ENCODE results near the gene SSBP2.
A peak's percentile ranks its signal among the peaks of the same experiment; 100 is the strongest.

Gene SSBP2

DNA sequence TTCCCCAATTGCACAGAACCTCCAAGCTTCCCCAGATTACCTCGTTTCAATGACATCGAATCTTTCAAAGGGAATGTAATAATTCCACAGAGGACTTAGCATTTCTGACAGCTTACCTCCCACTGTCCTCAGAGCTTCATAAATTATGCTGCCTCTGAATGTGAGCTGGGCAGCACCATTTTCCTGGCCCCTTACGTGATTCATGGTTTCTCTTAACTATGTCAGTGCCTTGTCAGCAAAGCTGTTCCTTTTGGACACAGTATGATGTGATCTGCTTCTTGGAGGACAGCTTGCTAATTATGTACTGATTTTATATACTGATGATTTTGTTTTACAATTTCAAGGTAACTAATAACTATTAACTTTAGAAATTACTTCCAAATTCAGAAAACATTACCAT, 27.7 kb upstream of the SSBP2 start:
- Mint-ChIP-seq H3K4me1 (peaks cover 10% of the 10 kb centered on the region), H3K9me3 (no peaks in the 10 kb centered on the region), H3K4me3 (peak overlapping the region; percentile 78), H3K27me3 (peaks cover 1% of the 10 kb centered on the region), H3K27ac (peak overlapping the region; percentile 91), H3K36me3 (no peaks in the 10 kb centered on the region)
- ATAC-seq (ENCODE audit: low read depth) = no peak
- no peak for DNase-seq (ENCODE audit: low spot score in 2 of 2)

DNA sequence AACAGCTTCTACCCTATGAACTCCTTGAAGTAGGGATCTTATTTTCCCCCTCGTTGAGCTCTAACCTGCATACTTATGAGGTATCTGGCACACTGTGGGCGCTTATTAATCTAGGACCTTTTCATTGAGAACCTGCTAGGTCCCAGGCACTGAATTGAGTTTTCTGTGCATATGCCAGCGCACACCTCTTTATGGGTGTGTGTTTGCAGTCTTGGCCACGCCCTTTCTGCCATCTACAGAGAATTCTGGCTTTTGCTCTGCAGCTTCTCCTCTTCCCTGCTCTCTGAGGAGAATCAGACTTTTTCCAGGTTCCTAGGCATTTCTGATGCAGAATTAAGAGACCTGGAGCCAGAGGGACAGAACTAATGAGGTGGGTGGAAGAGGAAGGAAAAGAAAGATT, 25.4 kb upstream of the SSBP2 start:
- Mint-ChIP-seq H3K4me3 (no peak overlapping the region), H3K36me3 (no peaks in the 10 kb centered on the region), H3K4me1 (peaks cover 10% of the 10 kb centered on the region), H3K9me3 (no peaks in the 10 kb centered on the region), H3K27ac (no peak overlapping the region), H3K27me3 (peaks cover 1% of the 10 kb centered on the region)
- DNase-seq (ENCODE audit: low spot score in 2 of 2) (no peak), ATAC-seq (ENCODE audit: low read depth) (no peak)

DNA sequence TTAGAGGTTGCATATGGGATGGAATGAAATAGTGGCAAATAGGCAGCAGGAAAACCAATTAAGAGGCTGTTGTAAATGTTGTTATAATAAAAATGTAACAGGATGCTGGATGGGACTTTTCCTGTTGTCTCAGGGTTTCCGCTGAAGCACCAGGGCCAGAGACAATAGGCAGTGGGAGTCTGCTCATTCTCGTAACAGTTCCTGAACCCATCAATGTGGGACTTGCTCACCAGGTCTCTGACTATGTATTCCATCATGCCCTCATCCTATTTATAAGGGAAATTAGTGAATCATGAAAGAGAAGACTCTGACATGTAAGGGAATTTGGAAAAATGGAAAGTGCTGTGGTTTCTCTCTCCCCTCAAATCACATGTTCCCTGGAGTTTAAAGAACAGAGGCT, 23.5 kb upstream of the SSBP2 start:
- DNase-seq (ENCODE audit: low spot score in 2 of 2) = no peak
- Mint-ChIP-seq H3K9me3 (no peaks in the 10 kb centered on the region), H3K36me3 (no peaks in the 10 kb centered on the region), H3K27ac (no peak overlapping the region), H3K4me3 (no peak overlapping the region), H3K4me1 (peaks cover 6% of the 10 kb centered on the region), H3K27me3 (peaks cover 4% of the 10 kb centered on the region)
- ATAC-seq (ENCODE audit: low read depth) = no peak

DNA sequence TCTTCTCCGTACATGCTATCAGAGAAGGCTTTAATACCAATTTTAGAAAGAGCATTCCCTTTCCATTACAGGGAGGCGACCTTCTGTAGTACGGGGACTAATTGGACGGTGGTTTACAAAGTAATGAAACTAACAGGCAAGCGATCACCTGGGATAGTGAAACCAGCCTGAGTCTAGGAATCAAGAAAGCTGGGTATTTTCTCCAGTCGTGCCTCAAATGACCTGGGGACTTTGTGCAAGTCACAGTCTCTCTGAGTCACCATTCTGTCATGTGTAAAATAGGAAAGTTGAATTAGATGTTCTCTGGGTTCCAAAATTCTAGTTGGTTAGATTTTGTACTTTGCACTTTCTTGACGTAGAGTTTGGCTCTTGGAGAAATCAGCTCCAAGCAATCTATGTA, 22.7 kb upstream of the SSBP2 start:
- no peak overlapping the region for H3K4me3 Mint-ChIP-seq
- DNase-seq (ENCODE audit: low spot score in 2 of 2) (no peak), ATAC-seq (ENCODE audit: low read depth) (no peak)
- H3K36me3 Mint-ChIP-seq = no peaks in the 10 kb centered on the region
- H3K4me1 Mint-ChIP-seq = peaks cover 4% of the 10 kb centered on the region
- H3K9me3 Mint-ChIP-seq = no peaks in the 10 kb centered on the region
- H3K27me3 Mint-ChIP-seq = peaks cover 4% of the 10 kb centered on the region
- no peak overlapping the region for H3K27ac Mint-ChIP-seq

DNA sequence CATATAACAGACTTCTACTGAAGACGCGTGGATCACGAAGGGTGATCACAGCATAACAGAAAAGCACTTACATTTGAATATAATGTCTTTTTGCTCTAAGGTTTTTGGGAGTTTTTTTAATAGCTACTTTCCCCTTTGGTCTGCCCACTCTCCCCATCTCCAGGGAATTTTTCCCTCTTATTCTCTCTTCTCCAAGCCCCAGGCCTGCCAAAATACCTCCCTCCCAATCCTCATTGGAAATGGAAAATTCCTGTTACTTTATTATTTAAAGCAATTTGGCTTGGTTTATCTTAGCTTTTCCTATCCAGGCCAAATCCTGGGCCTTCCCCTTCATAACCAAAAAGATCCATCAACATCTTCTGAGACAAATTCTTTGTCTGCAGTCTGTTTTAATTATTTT, 22.3 kb upstream of the SSBP2 start:
- peaks cover 4% of the 10 kb centered on the region for H3K27me3 Mint-ChIP-seq
- no peak for DNase-seq (ENCODE audit: low spot score in 2 of 2)
- no peak overlapping the region for H3K27ac Mint-ChIP-seq
- H3K36me3 Mint-ChIP-seq = no peaks in the 10 kb centered on the region
- no peak for ATAC-seq (ENCODE audit: low read depth)
- no peak overlapping the region for H3K4me3 Mint-ChIP-seq
- no peaks in the 10 kb centered on the region for H3K4me1 Mint-ChIP-seq
- no peaks in the 10 kb centered on the region for H3K9me3 Mint-ChIP-seq

DNA sequence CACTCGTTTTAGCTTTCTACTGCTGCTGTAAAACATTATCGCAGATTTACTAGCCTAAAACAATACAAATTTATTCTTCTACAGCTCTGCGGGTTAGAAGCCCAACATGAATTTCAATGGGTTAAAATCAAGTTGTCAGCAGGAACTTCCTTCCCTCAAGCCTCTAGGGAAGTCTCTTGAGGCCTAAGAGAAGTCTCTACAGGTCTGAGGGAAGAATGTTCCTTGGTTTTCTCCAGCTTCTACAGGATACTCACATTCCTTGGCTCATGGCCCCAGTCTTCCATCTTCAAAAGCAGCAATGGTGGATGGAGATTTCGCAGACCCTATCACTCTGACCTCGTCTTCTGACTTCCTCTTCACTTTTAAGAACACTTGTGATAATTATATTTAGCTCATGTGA, 21.6 kb upstream of the SSBP2 start:
- no peaks in the 10 kb centered on the region for H3K9me3 Mint-ChIP-seq
- no peaks in the 10 kb centered on the region for H3K4me1 Mint-ChIP-seq
- ATAC-seq (ENCODE audit: low read depth) = no peak
- no peak overlapping the region for H3K4me3 Mint-ChIP-seq
- no peaks in the 10 kb centered on the region for H3K36me3 Mint-ChIP-seq
- no peak for DNase-seq (ENCODE audit: low spot score in 2 of 2)
- no peak overlapping the region for H3K27ac Mint-ChIP-seq
- peaks cover 4% of the 10 kb centered on the region for H3K27me3 Mint-ChIP-seq

DNA sequence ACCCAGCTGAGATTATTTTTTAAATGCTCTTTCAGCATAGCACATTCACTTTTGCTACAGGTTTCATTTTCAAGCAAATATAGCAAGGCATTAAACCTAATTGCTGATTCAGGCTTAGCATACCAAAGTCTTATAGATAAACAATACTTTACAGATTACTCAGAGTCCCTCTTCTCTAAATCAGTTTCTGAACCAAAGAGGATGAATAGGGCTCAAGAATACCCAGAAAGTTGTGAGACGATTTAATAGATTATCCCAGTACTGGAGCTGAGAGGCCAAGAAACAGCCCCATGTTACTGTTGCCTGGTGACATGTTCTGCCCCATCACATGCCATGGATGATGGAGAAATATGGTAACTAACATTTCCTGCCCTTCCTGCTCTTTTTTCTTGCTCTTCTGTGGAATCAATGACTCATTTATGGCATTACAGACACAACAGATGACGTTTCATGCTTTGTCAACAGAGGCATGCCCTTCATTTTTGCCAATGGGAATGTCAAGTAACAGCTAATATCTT, 18.1 kb upstream of the SSBP2 start:
- Mint-ChIP-seq H3K36me3 (no peaks in the 10 kb centered on the region), H3K4me1 (no peaks in the 10 kb centered on the region), H3K27ac (no peak overlapping the region), H3K27me3 (peaks cover 3% of the 10 kb centered on the region), H3K9me3 (no peaks in the 10 kb centered on the region), H3K4me3 (no peak overlapping the region)
- ATAC-seq (ENCODE audit: low read depth) (no peak), DNase-seq (ENCODE audit: low spot score in 2 of 2) (no peak)

DNA sequence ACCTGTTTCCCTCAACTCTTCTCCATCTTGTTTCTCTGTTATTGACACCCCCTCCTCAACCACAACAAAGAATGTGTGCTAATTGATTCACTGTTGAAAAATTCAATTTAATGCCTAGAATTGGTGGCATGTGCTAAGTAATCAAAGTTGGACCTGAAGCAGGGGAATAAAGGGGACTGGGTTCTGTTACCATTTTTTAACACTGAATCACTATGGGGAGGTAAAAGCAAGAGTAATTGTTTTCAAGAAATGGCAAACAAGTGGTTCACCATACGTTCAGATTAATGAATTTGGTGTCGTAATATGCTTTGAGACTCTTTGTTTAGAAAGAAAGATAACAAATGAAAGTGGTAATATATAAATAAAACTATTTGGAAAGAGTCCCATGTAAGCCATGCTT, 17.0 kb upstream of the SSBP2 start:
- H3K36me3 Mint-ChIP-seq = no peaks in the 10 kb centered on the region
- ATAC-seq (ENCODE audit: low read depth) (no peak), DNase-seq (ENCODE audit: low spot score in 2 of 2) (no peak)
- no peaks in the 10 kb centered on the region for H3K9me3 Mint-ChIP-seq
- no peaks in the 10 kb centered on the region for H3K4me1 Mint-ChIP-seq
- H3K27ac Mint-ChIP-seq = no peak overlapping the region
- no peak overlapping the region for H3K4me3 Mint-ChIP-seq
- peaks cover 3% of the 10 kb centered on the region for H3K27me3 Mint-ChIP-seq

DNA sequence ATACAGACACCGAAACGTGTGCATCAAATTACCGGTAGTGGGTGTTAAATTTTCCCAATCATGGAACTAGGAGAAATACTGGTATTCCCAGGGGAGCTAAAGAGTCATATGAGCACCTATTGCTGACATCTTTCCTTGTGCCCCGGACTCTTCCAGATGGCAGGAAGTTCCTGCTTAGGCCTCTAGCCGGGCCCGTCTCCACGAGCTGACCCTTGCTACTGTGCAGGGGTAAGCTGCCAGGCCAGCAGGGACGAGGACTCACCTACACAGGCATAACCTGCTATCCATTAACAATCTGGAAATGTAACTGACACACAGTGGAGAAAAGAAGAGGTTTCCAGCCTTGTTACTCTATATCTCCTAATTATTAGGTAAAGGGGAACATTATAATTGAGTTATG, 16.2 kb upstream of the SSBP2 start:
- ATAC-seq (ENCODE audit: low read depth) = no peak
- no peak overlapping the region for H3K27ac Mint-ChIP-seq
- H3K4me3 Mint-ChIP-seq = no peak overlapping the region
- no peak for DNase-seq (ENCODE audit: low spot score in 2 of 2)
- H3K9me3 Mint-ChIP-seq = no peaks in the 10 kb centered on the region
- no peaks in the 10 kb centered on the region for H3K4me1 Mint-ChIP-seq
- H3K36me3 Mint-ChIP-seq = no peaks in the 10 kb centered on the region
- H3K27me3 Mint-ChIP-seq = peaks cover 3% of the 10 kb centered on the region

DNA sequence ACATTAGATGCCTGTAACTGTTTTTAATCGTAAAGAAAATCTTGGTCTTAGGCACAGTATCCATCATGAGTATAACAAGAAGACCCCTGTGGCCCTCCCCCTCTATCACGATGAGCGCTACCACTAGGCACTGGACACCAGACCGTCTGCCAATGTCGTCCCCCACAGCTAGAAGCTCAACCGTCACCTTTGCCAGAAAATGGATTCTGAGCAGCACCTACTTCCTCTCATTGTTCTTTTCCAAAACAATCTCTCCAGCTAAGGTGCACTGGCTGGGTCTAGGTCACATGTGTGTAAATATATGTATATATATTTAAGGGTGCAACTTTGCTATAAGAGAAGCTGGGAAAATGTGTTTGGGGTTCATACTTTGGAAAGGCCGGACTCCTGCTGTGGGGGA, 15.7 kb upstream of the SSBP2 start:
- Mint-ChIP-seq H3K27me3 (peaks cover 4% of the 10 kb centered on the region), H3K4me1 (no peaks in the 10 kb centered on the region), H3K4me3 (no peak overlapping the region), H3K9me3 (no peaks in the 10 kb centered on the region), H3K36me3 (no peaks in the 10 kb centered on the region), H3K27ac (no peak overlapping the region)
- no peak for ATAC-seq (ENCODE audit: low read depth)
- DNase-seq (ENCODE audit: low spot score in 2 of 2) = no peak

DNA sequence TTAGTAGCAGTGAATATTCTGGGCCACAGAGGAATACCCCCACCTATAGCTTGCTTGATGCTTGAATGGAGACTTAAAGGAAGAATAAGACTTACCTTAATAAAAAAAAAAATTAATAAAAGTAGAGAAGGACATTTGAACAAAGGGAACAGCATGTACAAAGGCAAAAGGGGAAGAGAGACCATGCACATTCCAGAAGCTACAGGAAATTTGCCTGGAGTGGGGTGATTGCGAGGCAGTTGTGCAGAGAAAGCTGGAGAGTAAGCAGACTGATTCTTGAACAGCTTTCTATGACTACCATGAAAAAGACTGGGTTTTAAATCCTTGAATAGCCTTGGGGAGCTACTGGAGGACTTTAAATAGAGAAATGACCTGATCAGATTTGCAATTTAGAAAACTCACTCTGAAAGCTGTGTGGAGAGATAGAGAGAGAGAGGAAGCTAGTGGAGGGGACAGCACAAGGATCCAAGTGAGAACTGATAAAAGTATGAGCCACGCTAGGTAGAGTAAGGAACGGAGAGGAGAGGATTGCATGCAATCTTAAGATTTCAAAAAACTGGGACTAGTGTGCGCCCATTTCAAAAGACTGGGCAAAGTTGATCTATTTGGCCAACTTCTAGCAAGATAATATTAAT, 12.5 kb upstream of the SSBP2 start:
- H3K36me3 Mint-ChIP-seq = no peaks in the 10 kb centered on the region
- no peak overlapping the region for H3K4me3 Mint-ChIP-seq
- H3K27ac Mint-ChIP-seq = no peak overlapping the region
- DNase-seq (ENCODE audit: low spot score in 2 of 2) (no peak), ATAC-seq (ENCODE audit: low read depth) (no peak)
- peaks cover 5% of the 10 kb centered on the region for H3K27me3 Mint-ChIP-seq
- H3K9me3 Mint-ChIP-seq = no peaks in the 10 kb centered on the region
- H3K4me1 Mint-ChIP-seq = peaks cover 6% of the 10 kb centered on the region

DNA sequence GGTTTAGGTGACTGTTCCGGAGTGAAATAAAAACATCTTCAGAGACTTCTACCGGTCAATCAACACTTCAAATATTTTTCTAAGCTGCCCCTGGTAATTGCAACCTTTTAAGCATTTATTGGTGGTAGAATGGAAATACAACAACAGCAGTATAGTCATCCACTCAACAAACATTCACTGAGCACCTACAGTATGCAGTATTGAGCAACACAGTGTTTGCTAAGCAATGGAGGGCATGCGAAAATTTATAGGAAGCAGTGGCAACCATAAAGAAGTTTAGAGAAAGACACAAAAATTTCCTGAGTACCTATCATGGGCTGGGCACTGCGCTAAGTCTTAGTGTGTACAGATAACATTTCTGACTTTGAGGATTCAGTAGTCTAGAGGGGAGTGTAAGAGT, 12.0 kb upstream of the SSBP2 start:
- ATAC-seq (ENCODE audit: low read depth) (no peak), DNase-seq (ENCODE audit: low spot score in 2 of 2) (no peak)
- H3K27me3 Mint-ChIP-seq = peaks cover 6% of the 10 kb centered on the region
- peaks cover 6% of the 10 kb centered on the region for H3K4me1 Mint-ChIP-seq
- no peaks in the 10 kb centered on the region for H3K9me3 Mint-ChIP-seq
- H3K4me3 Mint-ChIP-seq = no peak overlapping the region
- H3K27ac Mint-ChIP-seq = no peak overlapping the region
- no peaks in the 10 kb centered on the region for H3K36me3 Mint-ChIP-seq

DNA sequence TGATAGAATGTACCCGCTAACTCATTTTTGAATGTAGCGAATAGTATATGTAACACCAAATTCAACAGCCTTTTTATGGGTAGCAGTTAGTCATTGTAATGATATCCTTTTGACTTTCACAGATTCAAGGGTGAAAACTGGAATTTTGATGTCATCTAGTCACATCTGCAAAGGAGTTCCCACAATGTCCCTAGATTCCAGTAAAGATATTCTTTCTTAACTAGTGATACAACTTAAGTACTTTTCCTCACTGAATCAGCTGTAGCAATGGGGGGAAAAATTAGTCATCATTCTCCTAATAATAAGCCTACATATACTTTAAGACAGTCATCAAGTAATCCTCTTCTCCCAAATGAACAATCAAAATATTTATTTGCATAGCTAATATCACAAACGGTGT, 11.5 kb upstream of the SSBP2 start:
- no peaks in the 10 kb centered on the region for H3K9me3 Mint-ChIP-seq
- DNase-seq (ENCODE audit: low spot score in 2 of 2) (no peak), ATAC-seq (ENCODE audit: low read depth) (no peak)
- peaks cover 6% of the 10 kb centered on the region for H3K4me1 Mint-ChIP-seq
- no peaks in the 10 kb centered on the region for H3K36me3 Mint-ChIP-seq
- peaks cover 6% of the 10 kb centered on the region for H3K27me3 Mint-ChIP-seq
- H3K27ac Mint-ChIP-seq = no peak overlapping the region
- H3K4me3 Mint-ChIP-seq = no peak overlapping the region

DNA sequence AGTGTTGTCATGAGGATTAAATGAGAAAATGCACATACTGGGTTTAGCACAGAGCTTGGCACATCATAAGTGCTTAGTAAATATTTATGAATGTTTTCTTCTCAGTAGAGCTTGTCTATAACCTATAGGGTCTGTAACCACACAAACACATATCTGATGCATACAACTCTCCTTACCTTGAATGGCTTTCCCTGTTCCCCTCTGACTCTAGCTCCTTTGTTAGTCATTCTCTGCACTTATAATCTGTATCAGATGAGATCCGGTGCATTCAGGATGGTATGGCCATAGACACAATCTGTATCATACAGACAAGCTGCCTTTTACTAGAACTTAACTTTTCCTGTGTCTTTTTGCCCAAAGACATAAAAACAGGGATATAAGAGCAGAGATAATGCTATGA, 11.1 kb upstream of the SSBP2 start:
- H3K27me3 Mint-ChIP-seq = peaks cover 6% of the 10 kb centered on the region
- DNase-seq (ENCODE audit: low spot score in 2 of 2) (no peak), ATAC-seq (ENCODE audit: low read depth) (no peak)
- H3K27ac Mint-ChIP-seq = no peak overlapping the region
- peaks cover 6% of the 10 kb centered on the region for H3K4me1 Mint-ChIP-seq
- H3K9me3 Mint-ChIP-seq = no peaks in the 10 kb centered on the region
- no peak overlapping the region for H3K4me3 Mint-ChIP-seq
- H3K36me3 Mint-ChIP-seq = no peaks in the 10 kb centered on the region

DNA sequence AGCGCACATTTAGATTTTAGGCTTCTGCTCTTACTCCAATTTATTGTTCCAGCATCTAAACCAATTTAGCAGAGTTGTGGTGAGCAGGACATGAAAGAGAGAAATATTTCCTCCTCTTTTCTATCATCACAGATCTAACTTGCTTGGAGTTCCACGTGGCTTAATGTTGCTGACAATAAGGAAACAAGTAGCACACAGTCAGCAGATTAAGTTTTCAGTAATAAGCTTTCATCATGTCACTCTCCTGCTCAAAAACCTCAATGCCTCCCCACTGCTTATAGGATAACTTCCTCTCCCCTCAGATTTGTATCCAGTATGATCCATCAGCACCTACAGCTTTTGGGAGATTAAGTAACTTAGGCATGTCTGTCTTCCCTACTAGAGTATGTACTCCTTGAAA, 10.4 kb upstream of the SSBP2 start:
- H3K4me1 Mint-ChIP-seq = peaks cover 6% of the 10 kb centered on the region
- ATAC-seq (ENCODE audit: low read depth) = no peak
- no peak overlapping the region for H3K4me3 Mint-ChIP-seq
- DNase-seq (ENCODE audit: low spot score in 2 of 2) = no peak
- H3K27me3 Mint-ChIP-seq = peaks cover 6% of the 10 kb centered on the region
- no peak overlapping the region for H3K27ac Mint-ChIP-seq
- no peaks in the 10 kb centered on the region for H3K36me3 Mint-ChIP-seq
- H3K9me3 Mint-ChIP-seq = no peaks in the 10 kb centered on the region
